Gastrocnemius medialis (tissue), 4 donors: ENCODE measurements around the gene GGACT. TPM values are rescaled to one million over a fixed set of nuclear protein-coding genes. Genes with fewer than 3 reads are reported as not detected.

Experiments
- ATAC-seq, 2 donors: fragments of 150-250 bp; one replicate each; pipeline ENCODE4 v1.9.1; 2016
- DNase-seq, 2 donors: peaks; one replicate each; pipeline ENCODE4 v3.0.0-alpha.2; 2019
- H3K27ac ChIP-seq, 4 donors: fragments of 200-600 bp; sonication (generic); 1 replicate in 1 of 4; 2 replicates in 3 of 4; pipeline ENCODE4 v1.5.1; 2016 to 2018; ENCODE audit warnings: mild to moderate bottlenecking in 2 of 4, moderate library complexity in 1 of 4
- H3K27me3 ChIP-seq, 3 donors: fragments of 200-600 bp; sonication (generic) in 2 of 3; 1 replicate in 1 of 3; 2 replicates in 2 of 3; pipeline versions ENCODE4 v1.5.1 to v1.6.0; 2016 to 2019; ENCODE audit warnings: mild to moderate bottlenecking in 1 of 3, moderate library complexity in 1 of 3
- H3K36me3 ChIP-seq, 2 donors: fragments of 200-600 bp; sonication (generic) in 1 of 2; one replicate each; pipeline ENCODE4 v1.5.1; 2017 to 2018
- H3K4me1 ChIP-seq, 2 donors: fragments of 200-600 bp; sonication (generic) in 1 of 2; one replicate each; pipeline ENCODE4 v1.5.1; 2016 to 2017; ENCODE audit warnings: mild to moderate bottlenecking in 2 of 2
- H3K4me3 ChIP-seq, 4 donors: fragments of 200-600 bp; sonication (generic) in 3 of 4; 1 replicate in 1 of 4; 2 replicates in 3 of 4; pipeline ENCODE4 v1.5.1; 2016 to 2019; ENCODE audit warnings: mild to moderate bottlenecking in 2 of 4
- H3K9me3 ChIP-seq, 3 donors: fragments of 200-600 bp; sonication (generic) in 2 of 3; 1 replicate in 1 of 3; 2 replicates in 2 of 3; pipeline ENCODE4 v1.5.1; 2016 to 2019
- CTCF ChIP-seq, 5 experiments: fragments of 450-650 bp in 3 of 5; fragments of 200-600 bp in 2 of 5; sonication (generic) in 2 of 5; IDR thresholded peaks in 4 of 5; conservative IDR thresholded peaks in 1 of 5; 1 replicate in 4 of 5; 2 replicates in 1 of 5; pipeline ENCODE4 v1.5.1; 2016 to 2019; ENCODE audit warnings: antibody characterized with exemption in 5 of 5, mild to moderate bottlenecking in 3 of 5, moderate library complexity in 3 of 5
- POLR2A ChIP-seq, 2 donors: fragments of 450-650 bp; IDR thresholded peaks; one replicate each; pipeline ENCODE4 v1.6.1; 2017; ENCODE audit warnings: antibody characterized with exemption in 2 of 2, mild to moderate bottlenecking in 2 of 2, moderate library complexity in 2 of 2
- in situ Hi-C, 4 donors: fragments of 200-750 bp; cut with MboI; loops; one replicate each; pipeline versions ENCODE4 v1.15.0 to v1.8.0; 2017; ENCODE audit warnings: low sequenced_read_pairs in 4 of 4
- intact Hi-C: fragments of 100-400 bp; cut with DNase I; formaldehyde crosslinking; loops from one replicate; pipeline ENCODE4 v1.15.1; 2023; ENCODE audit warnings: low total_unique reads
- total RNA-seq, 4 donors: library from RNA; depleted of rRNA; stranded (reverse); fragments of >200 nt; gene quantifications; one replicate each; pipeline versions ENCODE4 v1.1.0 to v1.2.3, GENCODE V29; 2016

GGACT gene
- total RNA-seq, 4 donors from 2014 or later = 0.56 to 1.5 (median 0.83) TPM

- Histone ChIP-seq H3K4me3 (peak overlapping the region in 3 of 4 donors; percentile 61 to 72 (median 65)), H3K9me3 (no peaks in the 10 kb centered on the region), H3K36me3 (no peaks in the 10 kb centered on the region), H3K4me1 (peaks cover 6% of the 10 kb centered on the region in 2 donors), H3K27ac (no peak overlapping the region), H3K27me3 (no peaks in the 10 kb centered on the region)
- intact Hi-C loops (no loop called here), in situ Hi-C loops (loop anchor here in 1 of 4 donors (25.0 kb wide), 1 partner anchor 523 kb away; no protein-coding TSS in a partner anchor)
- TF ChIP-seq POLR2A (IDR thresholded peaks at IDR 0.05) (no peak), CTCF (IDR thresholded peaks at IDR 0.05 in 4 of 5, conservative IDR thresholded peaks at IDR 0.05 in 1 of 5) (no peak)
- ATAC-seq (no peak), DNase-seq (no peak)
Observed at GRCh38 chr13:100589178-100589725, 663 bp upstream of the GGACT start.

- Histone ChIP-seq H3K4me3 (no peak overlapping the region), H3K9me3 (no peaks in the 10 kb centered on the region), H3K27ac (no peak overlapping the region), H3K27me3 (no peaks in the 10 kb centered on the region), H3K4me1 (peaks cover 6% of the 10 kb centered on the region in 2 donors), H3K36me3 (no peaks in the 10 kb centered on the region)
- DNase-seq (no peak), ATAC-seq (no peak)
- in situ Hi-C loops = loop anchor here in 1 of 4 donors (25.0 kb wide), 1 partner anchor 527 kb away; no protein-coding TSS in a partner anchor
- TF ChIP-seq CTCF (IDR thresholded peaks at IDR 0.05 in 4 of 5, conservative IDR thresholded peaks at IDR 0.05 in 1 of 5) (no peak), POLR2A (IDR thresholded peaks at IDR 0.05) (no peak)
- intact Hi-C loops = no loop called here
Observed at GRCh38 chr13:100584896-100585295, 3.7 kb downstream of the GGACT start.

- ATAC-seq (no peak), DNase-seq (no peak)
- in situ Hi-C loops = loop anchor here in 1 of 4 donors (25.0 kb wide), 1 partner anchor 531 kb away; no protein-coding TSS in a partner anchor
- no peaks in the 10 kb centered on the region for H3K36me3 ChIP-seq
- intact Hi-C loops = no loop called here
- no peaks in the 10 kb centered on the region for H3K4me1 ChIP-seq
- H3K9me3 ChIP-seq = no peaks in the 10 kb centered on the region
- no peak overlapping the region for H3K4me3 ChIP-seq
- no peak overlapping the region for H3K27ac ChIP-seq
- TF ChIP-seq CTCF (IDR thresholded peaks at IDR 0.05 in 4 of 5, conservative IDR thresholded peaks at IDR 0.05 in 1 of 5) = no peak
- no peak for TF ChIP-seq POLR2A (IDR thresholded peaks at IDR 0.05)
- no peaks in the 10 kb centered on the region for H3K27me3 ChIP-seq
Observed at GRCh38 chr13:100581504-100581903, 7.1 kb downstream of the GGACT start.

GRCh38 chr13:100581030-100581429 lies 7.6 kb downstream of the GGACT start:
- in situ Hi-C loops = loop anchor here in 1 of 4 donors (25.0 kb wide), 1 partner anchor 531 kb away; no protein-coding TSS in a partner anchor
- Histone ChIP-seq H3K36me3 (no peaks in the 10 kb centered on the region), H3K27ac (no peak overlapping the region), H3K4me1 (no peaks in the 10 kb centered on the region), H3K9me3 (no peaks in the 10 kb centered on the region), H3K4me3 (no peak overlapping the region), H3K27me3 (no peaks in the 10 kb centered on the region)
- no peak for DNase-seq
- TF ChIP-seq POLR2A (IDR thresholded peaks at IDR 0.05) = no peak
- TF ChIP-seq CTCF (IDR thresholded peaks at IDR 0.05 in 4 of 5, conservative IDR thresholded peaks at IDR 0.05 in 1 of 5) = no peak
- no peak for ATAC-seq
- intact Hi-C loops = no loop called here
